Mesenteric fat pad (tissue), 1 donor: ENCODE results near the gene SYT2. TPM values are rescaled to one million over a fixed set of nuclear protein-coding genes. Genes with fewer than 3 reads are reported as not detected.
"Not testable (repeated sequence)": the region's sequence is repeated elsewhere in the genome, so short reads cannot be mapped to it uniquely, and the experiment has no call there.

Experiments
- DNase-seq: peaks from one replicate; pipeline ENCODE4 v3.0.0-alpha.2; 2020; ENCODE audit warnings: low spot score
- total RNA-seq: library from RNA; stranded (reverse); fragmentation: NEBNext Ultra II Directional; extraction: Animal tissue kit (Norgen Biotek cat#: 25700); gene quantifications from one replicate; pipeline ENCODE4 v1.2.1, GENCODE V29; 2021
- donor health status: DM: yes; HTN: yes; CAD: no.

Gene SYT2
- total RNA-seq, 1 donor from 2014 or later = not detected

DNA sequence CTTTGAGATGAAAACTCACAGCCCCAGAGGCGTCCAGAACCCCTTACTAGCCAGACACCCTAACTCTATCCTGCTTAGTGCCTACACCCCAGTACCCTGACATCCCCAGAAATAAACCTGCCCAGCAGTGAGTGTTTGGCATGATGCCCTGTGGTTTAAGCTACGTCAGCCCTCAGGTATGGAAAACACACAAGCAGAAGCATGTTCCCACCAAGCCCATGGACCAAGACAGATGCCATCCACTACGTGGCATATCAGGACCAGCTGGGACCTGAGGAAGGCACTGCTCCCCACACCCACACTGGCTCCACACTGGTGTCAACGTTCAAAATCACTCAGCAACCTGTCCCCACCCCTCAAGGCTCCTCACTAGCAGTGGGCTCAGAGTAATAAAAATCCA lies 116.4 kb downstream of the SYT2 start:
- no peak for DNase-seq

DNA sequence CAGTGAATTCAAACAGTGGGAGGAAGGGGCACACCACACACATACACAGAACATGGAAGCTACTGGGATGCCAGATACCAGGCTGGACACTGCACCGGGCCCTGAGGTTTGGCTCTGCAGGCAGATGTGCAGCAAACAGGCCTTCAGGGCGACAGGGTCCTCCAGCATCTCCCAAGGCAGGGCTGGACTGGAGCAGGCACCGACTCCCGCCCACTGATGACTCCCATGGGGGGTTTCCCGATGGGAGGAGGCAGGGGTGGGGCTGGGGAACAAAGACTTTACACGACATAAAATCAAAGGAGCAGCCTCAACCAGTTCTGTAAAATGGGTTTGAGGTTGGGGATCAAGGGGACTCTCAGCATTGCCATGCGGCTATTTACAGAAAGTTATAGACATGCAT lies 118.1 kb downstream of the SYT2 start:
- no peak for DNase-seq

DNA sequence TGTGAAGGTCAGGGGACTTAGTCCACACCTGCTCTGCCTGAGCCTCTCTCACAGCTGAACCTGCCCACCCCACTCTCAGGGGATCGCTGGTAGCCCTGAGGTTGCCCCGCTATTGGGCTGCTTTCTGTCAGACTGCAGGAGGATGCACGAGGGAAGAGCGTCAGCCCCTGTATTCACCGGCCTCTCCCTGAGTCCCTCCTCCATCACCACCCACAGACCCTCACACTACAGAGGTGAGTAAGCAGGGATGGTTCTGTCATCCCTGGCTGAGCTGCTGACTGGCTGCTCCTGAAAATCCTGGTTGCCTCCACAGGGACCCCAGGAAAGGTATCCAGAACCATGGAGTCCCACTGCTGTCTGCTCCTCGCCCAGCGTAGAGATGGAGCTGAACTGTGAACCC lies 118.7 kb downstream of the SYT2 start:
- no peak for DNase-seq

DNA sequence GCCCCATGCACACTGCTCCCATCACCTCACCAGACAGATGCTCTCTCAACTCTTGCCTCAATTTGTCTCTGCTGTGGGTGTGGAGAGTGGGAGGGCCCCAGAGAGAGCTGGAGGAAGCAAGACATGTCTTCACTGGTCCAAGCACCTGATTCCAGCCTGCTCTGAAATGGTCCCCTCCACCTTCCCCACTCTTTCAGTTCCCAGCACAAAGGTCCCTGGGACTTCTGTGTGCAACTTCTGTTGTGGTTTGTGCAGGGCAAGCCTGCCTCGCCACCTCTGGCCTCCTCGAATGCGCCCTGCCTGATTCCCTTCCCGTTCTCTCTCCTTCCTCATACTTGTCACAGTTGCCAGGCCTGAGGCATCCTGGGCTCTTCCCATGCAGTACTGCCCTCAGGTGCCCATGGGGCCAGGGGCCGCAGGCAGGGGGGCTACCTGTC lies 119.3 kb downstream of the SYT2 start:
- DNase-seq = no peak

DNA sequence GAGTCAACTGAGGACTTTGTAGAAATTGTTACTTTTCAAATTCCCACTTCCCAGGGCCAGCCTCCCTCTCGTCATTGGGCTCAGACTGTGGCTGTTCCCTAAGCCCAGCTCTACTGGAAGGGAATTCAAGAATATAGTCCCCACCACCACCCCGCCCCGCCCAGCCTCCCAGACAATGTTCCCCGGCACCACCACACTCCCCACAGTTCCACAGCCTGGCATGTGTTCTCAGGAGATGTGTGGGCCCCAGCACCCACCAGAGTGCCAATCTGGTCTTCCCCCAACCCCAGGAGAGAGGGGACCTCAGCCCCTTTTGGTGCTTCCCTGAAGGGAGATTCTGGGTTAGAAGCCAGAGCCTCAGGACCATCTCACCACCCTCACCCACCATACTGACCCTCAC lies 120.1 kb downstream of the SYT2 start:
- DNase-seq = no peak

DNA sequence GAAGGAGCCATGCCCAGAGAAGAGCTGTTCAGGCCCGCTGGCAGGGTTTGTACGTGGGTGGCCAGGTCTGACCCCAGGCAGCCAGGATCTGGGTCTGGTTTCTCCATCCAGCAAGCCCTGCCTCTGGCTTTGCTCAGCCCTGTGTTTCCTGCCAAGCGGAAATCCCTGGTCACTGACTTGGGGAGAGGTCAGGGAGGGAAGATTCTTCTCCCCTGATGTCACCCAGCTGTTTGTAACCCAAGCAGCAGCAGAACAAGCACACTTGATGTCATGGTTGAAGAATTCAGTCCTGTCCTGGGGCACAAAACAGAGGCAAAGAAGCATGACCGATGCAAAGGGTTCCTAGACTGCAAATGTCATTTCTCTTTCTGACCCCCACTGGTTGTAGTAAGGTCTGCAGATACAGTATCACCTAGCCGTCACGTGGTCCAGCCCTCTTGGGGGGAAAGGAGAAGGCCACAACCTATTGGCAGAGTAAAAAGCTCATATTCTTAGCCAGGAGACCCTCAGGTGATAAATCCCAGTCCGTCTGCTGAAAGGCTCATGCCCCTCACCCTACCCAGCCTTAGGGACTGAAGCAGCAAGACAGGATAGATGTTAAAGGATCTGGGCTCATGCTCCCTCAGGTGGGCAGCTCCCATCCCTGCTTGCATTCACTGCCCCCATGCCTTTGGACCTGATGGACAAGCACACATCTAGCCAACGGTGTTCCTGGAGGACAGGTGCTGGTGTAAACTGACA lies 120.9 kb downstream of the SYT2 start:
- no peak for DNase-seq

DNA sequence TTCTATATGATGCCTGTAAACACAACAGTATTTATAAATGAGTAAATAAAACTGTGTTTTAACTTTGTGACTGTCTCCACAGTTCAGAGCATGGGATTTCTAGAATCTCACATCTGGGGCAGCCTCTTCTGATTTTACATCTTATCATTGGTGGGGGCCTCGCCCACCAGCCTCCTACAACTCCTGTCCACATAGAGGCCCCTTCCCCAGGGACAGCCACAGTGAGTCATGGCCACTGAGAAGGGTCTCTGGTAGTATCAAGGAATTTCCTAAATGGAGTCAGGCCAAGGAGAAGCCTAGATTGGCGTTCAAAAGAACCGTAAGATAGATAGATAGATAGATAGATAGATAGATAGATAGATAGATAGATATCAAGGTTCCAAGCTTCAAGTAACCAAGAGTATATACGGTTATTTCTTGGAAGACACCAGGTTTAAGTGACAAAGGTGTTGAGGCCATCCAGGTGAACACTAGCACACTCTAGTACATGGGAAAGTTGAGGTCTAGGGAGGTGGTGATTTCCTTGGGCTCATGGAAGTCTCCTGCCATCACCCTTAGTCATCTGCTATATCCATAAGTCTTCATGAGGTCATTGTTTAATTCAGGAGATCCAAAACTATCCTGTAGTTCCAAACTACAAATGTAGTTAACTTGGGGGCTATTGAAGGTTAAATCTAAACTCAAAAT lies 121.6 kb downstream of the SYT2 start:
- DNase-seq = no peak

DNA sequence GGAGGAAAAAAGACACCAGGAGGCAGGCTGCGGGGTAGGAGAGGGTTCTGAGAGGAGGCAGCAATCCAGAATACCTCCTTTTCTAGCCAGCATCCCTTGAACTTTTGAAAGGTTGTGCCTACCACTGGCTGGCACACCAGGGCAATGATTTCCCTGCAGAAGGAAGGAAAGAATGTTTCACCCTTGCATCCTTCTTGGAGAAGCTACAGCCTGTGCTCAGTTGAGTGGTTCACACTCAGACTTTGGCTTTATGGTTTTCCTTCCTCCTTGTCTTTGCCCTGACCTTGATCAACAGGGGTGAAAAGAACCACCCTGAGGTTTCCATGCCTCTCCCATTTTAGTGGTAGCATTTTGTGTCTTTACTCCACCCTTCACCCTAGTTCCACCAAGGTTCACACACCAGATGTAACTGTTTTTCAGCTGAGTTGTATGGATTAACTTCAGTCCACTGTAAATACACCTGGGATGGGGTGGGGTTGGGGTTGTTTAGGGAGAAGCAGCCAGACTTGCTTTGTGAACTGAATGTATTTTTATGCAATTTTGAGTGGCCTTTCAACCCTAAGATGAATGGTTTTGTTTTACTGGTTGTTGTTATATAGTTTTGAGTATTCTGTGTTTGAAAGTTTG lies 122.3 kb downstream of the SYT2 start:
- no peak for DNase-seq

DNA sequence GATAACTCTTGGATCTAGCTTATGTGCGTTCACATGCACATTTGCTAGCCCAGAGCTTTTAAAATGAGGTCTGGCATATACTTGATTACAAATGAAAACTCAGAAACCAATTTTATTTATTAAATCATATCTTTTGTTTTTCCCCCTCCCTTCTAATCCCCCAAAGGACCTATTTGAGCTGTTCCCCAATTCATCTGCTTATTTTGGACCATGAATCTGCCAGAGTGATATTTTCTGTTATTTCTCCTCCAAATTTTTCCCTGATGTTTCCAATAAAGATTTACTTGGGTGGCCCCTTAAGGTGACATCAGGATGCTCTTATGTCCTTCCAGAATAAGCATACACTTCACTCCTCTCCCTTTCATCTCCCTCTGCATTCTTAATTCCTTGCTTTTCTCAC lies 123.4 kb downstream of the SYT2 start:
- no peak for DNase-seq

DNA sequence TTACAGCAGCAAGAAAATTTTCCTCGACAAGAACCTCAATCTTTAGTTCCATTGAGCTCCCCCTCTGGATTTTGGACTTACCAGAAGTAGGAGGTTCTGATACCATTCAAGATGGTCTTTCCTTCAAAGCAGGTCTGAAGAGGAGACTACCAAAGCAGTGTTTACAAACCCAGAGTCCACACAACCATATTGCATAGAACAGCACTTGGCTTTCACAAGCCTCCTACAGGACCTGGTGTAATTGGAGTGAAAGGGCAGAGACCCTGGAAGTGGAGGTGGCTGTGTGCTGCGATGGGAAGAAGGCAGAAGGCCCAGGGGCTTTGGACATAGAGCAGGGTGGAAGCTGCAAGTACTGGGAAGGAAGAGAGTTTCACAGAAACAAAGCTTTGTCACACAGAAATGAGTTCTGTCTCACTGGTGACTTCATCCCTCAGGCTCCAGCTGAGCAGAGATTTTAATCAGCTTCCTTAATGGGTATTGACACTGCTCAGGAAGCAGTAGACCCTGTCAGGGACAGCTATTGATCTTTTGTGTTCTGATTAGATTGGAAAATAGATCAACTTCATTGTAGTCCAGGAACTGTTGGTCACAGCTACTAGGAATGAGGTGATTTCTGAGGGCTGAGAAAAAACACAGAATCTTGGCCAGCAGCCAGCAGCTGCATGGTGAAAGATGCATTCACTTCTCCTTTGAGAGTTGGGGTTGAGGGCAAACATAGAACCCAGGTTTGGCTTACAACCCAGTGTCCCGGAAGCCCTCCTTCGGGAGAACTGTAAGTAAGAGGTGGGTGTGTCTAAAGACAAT lies 124.0 kb downstream of the SYT2 start:
- DNase-seq = no peak

DNA sequence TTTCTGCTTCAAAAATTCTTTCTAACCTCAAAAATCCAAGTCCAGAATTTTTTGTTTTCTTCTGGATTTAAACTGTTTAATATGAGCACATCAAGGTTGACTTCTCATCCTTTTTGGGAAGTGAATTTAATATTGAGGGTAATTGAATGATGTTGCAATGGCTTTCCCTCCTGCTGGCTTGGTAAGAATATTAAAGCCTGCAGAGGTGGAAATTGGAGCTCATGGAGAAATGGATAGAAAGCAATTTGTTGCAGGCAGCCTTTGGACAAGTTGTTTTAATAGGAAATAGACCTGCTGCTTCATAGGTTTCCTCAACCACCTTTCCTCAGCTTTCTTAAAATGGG lies 124.7 kb downstream of the SYT2 start:
- DNase-seq = no peak

DNA sequence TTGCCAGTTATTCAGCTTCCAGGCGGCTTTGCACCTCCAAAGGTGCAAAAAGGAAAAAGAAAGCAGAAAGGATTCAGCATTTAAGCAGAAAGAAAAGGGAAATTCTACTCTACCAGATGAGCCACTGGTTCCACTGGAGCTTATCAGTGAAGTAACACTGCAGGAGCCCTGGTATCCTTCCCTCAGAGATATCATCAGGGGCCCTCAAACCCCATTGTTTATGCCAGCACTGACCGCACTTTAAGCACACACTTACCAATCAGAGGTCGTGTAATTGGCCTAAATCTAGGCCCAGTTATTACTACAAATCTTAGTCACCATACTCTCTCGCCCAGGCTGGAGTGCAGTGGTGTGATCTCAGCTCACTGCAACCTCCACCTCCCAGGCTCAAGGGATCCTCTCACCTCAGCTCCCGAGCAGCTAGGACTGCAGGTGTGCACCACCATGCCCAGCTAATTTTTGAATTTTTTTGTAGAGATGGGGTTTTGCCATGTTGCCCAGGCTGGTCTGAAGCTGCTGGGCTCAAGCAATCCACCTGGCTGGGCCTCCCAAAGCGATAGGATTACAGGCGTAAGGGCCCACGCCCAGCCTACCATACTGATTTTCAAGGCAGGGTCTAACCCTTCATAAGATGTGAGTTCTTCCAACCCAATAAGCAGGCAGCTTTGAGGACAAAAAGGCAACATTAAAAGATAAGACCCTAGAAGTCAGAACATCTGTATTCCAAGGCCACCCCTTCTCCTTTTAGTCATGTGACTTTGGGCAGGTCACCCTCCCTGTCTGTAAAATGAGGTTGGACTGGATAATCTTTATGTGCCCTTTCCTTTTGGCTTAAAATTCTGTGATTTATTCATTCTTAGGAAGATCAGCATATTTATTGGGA lies 125.3 kb downstream of the SYT2 start:
- no peak for DNase-seq

DNA sequence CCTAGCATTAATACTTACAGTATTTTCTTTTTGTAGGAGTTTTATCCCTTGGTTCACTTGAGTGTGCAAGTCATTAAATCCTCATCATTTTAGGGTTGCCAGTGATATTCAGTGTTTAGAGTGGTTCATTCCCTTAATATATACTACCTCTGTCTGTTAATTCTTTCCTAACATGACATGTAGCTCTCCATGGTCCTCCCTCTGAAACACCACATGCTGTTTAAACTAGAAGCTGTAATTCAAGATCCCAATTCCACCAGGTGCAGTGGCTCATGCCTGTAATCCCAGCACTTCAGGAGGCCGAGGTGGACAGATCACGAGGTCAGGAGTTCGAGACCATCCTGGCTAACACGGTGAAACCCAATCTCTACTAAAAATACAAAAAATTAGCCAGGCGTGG lies 127.9 kb downstream of the SYT2 start:
- not testable (repeated sequence) for DNase-seq

DNA sequence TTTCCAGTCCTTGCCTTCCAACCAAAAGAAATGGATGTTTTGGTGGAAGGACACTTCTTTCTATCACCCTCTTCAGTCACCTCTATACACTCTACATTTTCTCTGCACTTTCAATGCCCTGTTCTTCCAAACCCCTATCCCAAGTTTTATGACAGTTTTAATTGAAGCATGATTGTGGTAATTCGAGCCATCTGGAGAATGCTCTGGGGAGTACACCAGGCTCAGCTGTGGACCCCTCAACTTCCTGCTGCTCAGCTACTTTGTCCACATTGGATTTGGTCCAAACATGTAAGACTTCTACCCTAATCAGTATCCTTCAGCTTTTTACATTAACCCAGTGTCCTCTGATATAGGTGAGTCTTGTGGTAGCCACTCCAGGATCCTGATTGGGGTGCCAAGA lies 129.6 kb downstream of the SYT2 start:
- no peak for DNase-seq

DNA sequence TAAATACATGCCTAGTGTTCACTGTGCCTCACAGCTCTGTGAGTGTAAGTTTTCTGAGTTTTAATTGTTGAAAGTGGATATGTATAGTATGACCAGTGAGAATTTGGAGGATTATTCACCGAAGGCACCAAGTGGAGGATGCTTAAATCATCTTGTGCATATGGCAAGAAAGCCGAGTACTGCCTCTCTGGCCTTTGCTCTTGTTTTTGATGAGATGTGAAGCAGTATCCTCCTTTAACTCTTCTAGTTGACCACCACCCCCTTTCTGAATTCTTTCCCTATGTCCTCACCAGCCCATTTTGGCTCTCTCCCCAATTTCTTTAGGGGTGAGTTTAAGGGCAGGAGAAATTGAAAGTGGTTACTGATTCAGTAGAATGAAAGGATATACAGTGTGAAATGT lies 130.4 kb downstream of the SYT2 start:
- no peak for DNase-seq

DNA sequence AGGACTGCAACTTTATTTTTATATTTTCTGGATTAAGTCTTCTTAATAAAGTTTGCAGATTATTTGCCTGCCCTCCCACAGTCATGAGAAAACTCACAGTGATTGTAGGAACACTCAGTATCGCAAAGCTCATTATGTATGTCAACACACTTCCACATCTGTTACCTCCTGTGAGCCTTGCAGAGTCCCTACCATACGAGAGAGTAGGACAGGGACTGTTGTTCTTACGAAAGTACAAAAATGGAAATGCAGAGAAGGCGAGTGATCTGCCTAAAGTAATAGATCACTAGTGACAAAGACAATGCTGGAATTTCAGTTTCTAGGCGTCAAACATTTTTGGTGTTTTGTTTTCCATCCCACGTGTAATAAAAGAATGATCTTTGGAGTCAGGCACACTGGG lies 131.7 kb downstream of the SYT2 start:
- no peak for DNase-seq

DNA sequence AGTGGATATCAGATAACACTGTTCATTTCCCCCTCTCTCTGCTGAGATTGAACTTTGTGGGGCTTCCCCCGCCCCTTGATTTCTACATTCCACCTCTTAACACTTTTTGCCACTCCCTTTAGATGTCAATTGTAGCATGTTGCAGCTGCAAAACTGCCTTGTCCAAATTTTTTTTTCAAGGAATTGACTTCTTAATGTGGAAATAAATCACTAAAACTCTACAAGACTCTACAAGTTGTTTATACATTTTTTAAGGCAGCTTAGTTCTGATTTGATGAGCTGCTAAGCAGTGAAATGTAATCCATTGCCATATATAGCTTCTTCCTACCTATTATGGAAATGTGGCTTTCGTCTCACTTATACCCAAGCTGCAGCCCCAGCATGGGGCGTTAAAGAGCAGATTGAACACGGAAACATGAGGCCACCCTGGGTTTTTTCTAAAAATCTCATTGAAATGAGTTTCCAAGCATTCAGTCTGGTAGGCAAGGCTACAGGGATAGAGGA lies 132.2 kb downstream of the SYT2 start:
- no peak for DNase-seq

DNA sequence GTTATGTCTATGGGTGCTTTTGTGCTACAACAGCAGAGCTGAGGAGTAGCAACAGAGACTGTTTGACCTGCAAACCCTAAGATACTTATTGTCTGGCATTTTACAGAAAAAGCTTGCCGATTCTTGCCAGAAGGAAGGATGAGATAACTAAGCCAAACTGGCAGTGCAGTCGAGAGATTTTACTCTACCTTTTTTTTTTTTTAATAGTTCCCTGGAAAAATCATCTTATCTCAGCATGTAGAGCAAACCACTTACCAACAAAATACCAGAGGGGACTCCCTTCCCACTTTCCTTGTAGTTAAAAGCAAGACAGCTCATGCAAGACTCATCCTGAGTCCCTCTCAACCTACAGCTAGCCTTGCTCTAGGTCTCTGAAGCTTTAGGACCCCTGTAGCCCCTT lies 132.9 kb downstream of the SYT2 start:
- DNase-seq = no peak

DNA sequence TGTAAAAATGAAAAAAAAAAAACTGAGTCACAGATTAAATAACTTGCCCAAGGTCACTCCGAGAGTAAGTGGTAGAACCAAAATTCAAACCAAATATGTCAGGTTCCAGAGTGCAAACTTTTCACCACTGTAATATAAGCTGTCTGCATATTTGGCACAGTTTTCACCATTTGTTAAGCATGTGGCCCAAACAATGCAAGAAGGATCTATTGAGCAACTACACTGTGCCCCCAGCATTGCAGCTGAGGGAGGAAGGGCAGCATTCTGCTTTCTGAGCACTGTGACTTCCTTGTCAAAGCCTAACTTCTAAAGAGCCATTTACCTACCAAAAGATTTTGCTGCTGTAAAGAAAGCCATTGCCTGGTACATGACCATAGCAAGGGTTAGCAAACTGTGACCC lies 133.4 kb downstream of the SYT2 start:
- DNase-seq = no peak

DNA sequence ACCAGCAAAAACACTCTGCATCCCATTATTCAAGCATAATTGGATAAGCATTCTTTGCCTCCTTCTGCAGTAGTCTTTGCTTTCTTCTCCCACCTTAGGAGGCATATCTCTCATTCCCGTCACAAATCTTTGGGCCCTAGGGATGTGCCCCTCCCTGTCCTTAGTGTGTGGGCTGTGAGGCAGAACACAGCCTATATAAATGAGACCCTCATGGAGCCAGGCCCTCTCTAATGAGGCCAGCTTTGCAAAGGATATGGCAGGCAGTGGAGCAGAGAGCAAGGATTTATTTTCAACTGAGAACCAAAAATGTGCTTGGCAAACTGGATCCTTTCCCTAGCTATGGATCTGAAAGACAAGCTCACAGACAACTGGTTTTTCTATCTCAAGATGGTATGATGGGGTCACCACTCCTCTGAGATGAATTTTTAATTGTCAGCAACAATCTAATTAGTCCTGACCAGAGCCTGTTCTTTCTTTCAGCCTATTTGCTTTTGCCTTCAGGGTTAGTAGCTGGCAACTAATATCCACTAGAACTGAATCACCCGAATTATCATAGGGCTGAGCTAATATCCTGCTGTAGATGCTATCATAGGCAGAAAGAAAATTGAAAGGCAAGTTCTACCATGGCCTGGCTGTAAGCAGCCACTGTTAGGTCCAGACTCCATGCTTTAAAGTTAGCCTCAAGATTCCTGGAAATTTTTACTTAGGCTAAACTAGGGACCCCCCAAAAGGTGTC lies 134.2 kb downstream of the SYT2 start:
- DNase-seq = no peak
